Mesendoderm (in vitro differentiated cells): Measurements from ENCODE around the gene CXCL12.

Experiments
- DNase-seq: peaks from one replicate; pipeline ENCODE4 v3.0.0; 2013
- H2AK5ac ChIP-seq: 2 replicates; pipeline ENCODE4 v1.6.1; 2013; ENCODE audit warnings: low read length, inconsistent platforms
- H2BK120ac ChIP-seq: 2 replicates; pipeline ENCODE4 v1.6.1; 2013; ENCODE audit warnings: low read depth, mild to moderate bottlenecking, low read length, moderate library complexity, mixed read lengths
- H2BK15ac ChIP-seq: replicated peaks from 2 replicates; pipeline ENCODE4 v1.6.1; 2013; ENCODE audit warnings: low read depth, mild to moderate bottlenecking, moderate library complexity
- H2BK5ac ChIP-seq: 2 replicates; pipeline ENCODE4 v1.6.1; 2013; ENCODE audit warnings: low read length, inconsistent platforms
- H3K18ac ChIP-seq: 2 replicates; pipeline ENCODE4 v1.6.1; 2013; ENCODE audit warnings: mild to moderate bottlenecking, low read length, mixed read lengths
- H3K23ac ChIP-seq: one replicate; pipeline ENCODE4 v1.6.1; 2013; ENCODE audit warnings: low read length
- H3K27ac ChIP-seq: 2 replicates; pipeline ENCODE4 v1.5.1; 2013; ENCODE audit warnings: low read depth, mild to moderate bottlenecking, inconsistent platforms, low read length, moderate library complexity
- H3K27me3 ChIP-seq: 2 replicates; pipeline ENCODE4 v1.6.1; 2013; ENCODE audit warnings: low read length, control low read depth, mild to moderate bottlenecking, inconsistent platforms; ENCODE audit not compliant: insufficient read depth, poor library complexity
- H3K36me3 ChIP-seq: 2 replicates; pipeline ENCODE4 v1.6.1; 2013; ENCODE audit warnings: low read length, inconsistent platforms; ENCODE audit not compliant: control insufficient read depth, insufficient read depth
- H3K4ac ChIP-seq: one replicate; pipeline ENCODE4 v1.6.1; 2013; ENCODE audit warnings: low read depth, mild to moderate bottlenecking, low read length, moderate library complexity
- H3K4me1 ChIP-seq: 2 replicates; pipeline ENCODE4 v1.6.1; 2013; ENCODE audit warnings: low read depth, low read length, inconsistent platforms; ENCODE audit not compliant: control insufficient read depth
- H3K4me2 ChIP-seq: 2 replicates; pipeline ENCODE4 v1.6.1; 2013; ENCODE audit warnings: low read length
- H3K4me3 ChIP-seq: 2 replicates; pipeline ENCODE4 v1.5.1; 2013; ENCODE audit warnings: mild to moderate bottlenecking, low read length
- H3K56ac ChIP-seq: one replicate; pipeline ENCODE4 v1.6.1; 2013; ENCODE audit warnings: low read length
- H3K79me1 ChIP-seq: 2 replicates; pipeline ENCODE4 v1.6.1; 2013; ENCODE audit warnings: low read length, inconsistent platforms
- H3K79me2 ChIP-seq: 2 replicates; pipeline ENCODE4 v1.6.1; 2013; ENCODE audit warnings: mild to moderate bottlenecking, low read length; ENCODE audit not compliant: control insufficient read depth, insufficient read depth
- H3K9ac ChIP-seq: 2 replicates; pipeline ENCODE4 v1.6.1; 2013; ENCODE audit warnings: low read length, inconsistent platforms
- H4K5ac ChIP-seq: one replicate; pipeline ENCODE4 v1.6.1; 2013; ENCODE audit warnings: low read length
- H4K8ac ChIP-seq: one replicate; pipeline ENCODE4 v1.6.1; 2013; ENCODE audit warnings: low read depth, mild to moderate bottlenecking, control low read depth, low read length, moderate library complexity
- WGBS: extraction: QIAGEN DNeasy Blood & Tissue Kit; methylation state at CpG from one replicate; pipeline ENCODE4 v1.1.7; 2013; ENCODE audit warnings: low lambda C conversion rate, missing lambda C conversion rate; ENCODE audit not compliant: insufficient coverage; ENCODE audit errors: extremely low coverage; 5-methylcytosine and 5-hydroxymethylcytosine counted together

Gene CXCL12

DNA sequence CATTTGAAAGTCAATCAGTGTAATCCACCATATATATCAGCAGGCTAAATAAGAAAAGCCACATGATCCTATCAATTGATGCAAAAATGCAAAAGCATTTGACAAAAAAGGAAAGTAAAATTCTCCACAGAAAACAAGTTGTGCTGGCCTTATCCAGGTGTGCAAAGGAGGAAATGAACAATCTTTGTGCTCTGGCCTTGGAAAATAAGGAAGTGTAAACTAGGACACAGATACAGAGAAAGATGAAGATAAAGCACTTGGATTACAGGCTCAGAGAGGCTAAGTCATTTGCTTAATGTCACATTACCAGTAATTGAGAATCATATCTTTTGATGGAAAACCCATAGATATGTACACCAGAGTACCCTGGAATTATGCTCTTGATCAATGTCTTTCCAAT is 54.5 kb downstream of the CXCL12 start:
- Histone ChIP-seq H3K27ac (no peak overlapping the region), H2BK15ac (no peak overlapping the region), H3K56ac (no peak overlapping the region), H3K23ac (no peak overlapping the region), H4K5ac (no peak overlapping the region), H4K8ac (no peak overlapping the region), H3K36me3 (no peaks in the 10 kb centered on the region), H3K4me3 (no peak overlapping the region), H2AK5ac (no peak overlapping the region), H3K4me1 (no peaks in the 10 kb centered on the region), H3K9ac (no peak overlapping the region), H3K4ac (no peak overlapping the region), H3K4me2 (no peak overlapping the region), H2BK120ac (no peak overlapping the region), H3K79me1 (no peaks in the 10 kb centered on the region), H2BK5ac (no peak overlapping the region), H3K18ac (no peak overlapping the region), H3K27me3 (no peaks in the 10 kb centered on the region), H3K79me2 (no peaks in the 10 kb centered on the region)
- no peak for DNase-seq

DNA sequence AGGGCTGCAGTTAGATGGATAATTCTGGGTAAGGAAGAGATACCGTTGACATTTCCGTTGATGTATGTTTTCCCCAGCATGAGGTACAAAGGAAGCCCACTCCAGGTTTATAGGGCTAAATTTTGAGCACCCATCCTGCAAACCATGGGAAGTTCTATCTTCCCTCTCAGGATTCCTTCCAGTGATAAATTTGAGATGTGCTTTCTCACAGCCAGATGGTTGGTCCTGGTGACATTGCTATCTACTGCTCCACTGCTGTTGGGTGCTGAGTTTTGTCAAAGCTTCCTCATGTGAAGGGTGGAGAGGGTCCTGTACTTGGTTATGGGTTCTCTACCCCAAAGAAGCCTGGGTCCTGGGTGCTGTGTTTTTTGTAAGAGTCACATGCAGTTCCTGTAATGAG is 57.4 kb downstream of the CXCL12 start:
- Histone ChIP-seq H2AK5ac (no peak overlapping the region), H2BK120ac (no peak overlapping the region), H4K5ac (no peak overlapping the region), H3K36me3 (no peaks in the 10 kb centered on the region), H3K4ac (no peak overlapping the region), H3K4me2 (no peak overlapping the region), H3K4me3 (no peak overlapping the region), H3K18ac (no peak overlapping the region), H2BK15ac (no peak overlapping the region), H3K56ac (no peak overlapping the region), H3K79me1 (no peaks in the 10 kb centered on the region), H3K79me2 (no peaks in the 10 kb centered on the region), H3K27ac (no peak overlapping the region), H3K27me3 (no peaks in the 10 kb centered on the region), H3K4me1 (no peaks in the 10 kb centered on the region), H3K23ac (no peak overlapping the region), H2BK5ac (no peak overlapping the region), H4K8ac (no peak overlapping the region), H3K9ac (no peak overlapping the region)
- DNase-seq = no peak
- WGBS = no CpG with 5 or more reads among the region's 2 CpGs
